ENCODE data around the gene OSTN.

OSTN gene, protein sequence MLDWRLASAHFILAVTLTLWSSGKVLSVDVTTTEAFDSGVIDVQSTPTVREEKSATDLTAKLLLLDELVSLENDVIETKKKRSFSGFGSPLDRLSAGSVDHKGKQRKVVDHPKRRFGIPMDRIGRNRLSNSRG

DNA sequence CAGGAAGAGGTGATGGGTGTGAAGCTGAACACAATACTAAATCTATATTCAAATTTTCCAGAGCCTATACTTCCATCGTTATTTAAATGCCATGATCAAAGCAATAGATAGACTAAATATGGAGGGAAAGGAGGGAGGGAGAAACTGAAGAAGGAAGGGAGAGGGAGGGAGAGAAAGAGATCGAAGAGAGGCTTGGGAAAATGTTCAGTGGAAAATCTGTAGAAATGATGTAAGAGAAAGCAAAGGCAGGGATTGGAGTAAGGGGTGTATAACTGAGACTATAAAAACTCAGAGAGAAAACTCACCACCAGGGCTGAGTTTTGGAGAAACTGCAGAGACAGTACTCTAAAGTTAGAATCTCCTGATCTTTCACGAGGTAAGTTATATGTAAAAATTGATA is at the start of gene OSTN:
Gene OSTN (plus strand): TSS at position 310 of the 400 bp plus-strand sequence. CDS start 13,292 bp downstream, outside the sequence.
- DNase-seq (ENCODE audit: low read depth) = no peak
- TF ChIP-seq, protein P1, sequence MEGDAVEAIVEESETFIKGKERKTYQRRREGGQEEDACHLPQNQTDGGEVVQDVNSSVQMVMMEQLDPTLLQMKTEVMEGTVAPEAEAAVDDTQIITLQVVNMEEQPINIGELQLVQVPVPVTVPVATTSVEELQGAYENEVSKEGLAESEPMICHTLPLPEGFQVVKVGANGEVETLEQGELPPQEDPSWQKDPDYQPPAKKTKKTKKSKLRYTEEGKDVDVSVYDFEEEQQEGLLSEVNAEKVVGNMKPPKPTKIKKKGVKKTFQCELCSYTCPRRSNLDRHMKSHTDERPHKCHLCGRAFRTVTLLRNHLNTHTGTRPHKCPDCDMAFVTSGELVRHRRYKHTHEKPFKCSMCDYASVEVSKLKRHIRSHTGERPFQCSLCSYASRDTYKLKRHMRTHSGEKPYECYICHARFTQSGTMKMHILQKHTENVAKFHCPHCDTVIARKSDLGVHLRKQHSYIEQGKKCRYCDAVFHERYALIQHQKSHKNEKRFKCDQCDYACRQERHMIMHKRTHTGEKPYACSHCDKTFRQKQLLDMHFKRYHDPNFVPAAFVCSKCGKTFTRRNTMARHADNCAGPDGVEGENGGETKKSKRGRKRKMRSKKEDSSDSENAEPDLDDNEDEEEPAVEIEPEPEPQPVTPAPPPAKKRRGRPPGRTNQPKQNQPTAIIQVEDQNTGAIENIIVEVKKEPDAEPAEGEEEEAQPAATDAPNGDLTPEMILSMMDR (IDR thresholded peaks at IDR 0.05; ENCODE audit: control insufficient read depth, insufficient read depth, low read depth, low read length, missing control alignments) = no peak
- H3K4me3 ChIP-seq (ENCODE audit: control insufficient read depth, low read depth, low read length) = no peak within 1 kb of the TSS

DNA sequence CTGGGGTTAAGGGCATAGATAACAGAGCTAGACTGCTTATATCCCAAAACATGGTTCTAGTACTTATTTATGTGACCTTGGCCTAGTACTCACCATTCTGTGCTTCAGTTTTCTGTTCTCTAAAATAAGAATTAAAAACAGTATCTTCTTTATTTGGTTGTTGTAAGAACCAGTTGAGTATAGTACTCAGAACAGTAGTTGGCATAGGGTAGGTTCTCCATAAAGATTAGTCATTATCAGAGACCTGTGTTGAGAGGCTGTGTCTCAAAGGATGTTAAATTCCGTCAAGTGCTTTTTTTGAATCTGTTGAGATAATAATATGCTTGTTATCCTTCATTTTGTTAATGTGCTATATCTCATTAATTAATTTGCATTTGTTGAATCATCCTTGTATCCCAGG is 47.4 kb upstream of the OSTN start:
- no peak overlapping the region for H3K4me3 ChIP-seq (ENCODE audit: control insufficient read depth, low read depth, low read length)
- DNase-seq (ENCODE audit: low read depth) = no peak
- TF ChIP-seq, protein P1 (IDR thresholded peaks at IDR 0.05; ENCODE audit: control insufficient read depth, insufficient read depth, low read depth, low read length, missing control alignments) = no peak

DNA sequence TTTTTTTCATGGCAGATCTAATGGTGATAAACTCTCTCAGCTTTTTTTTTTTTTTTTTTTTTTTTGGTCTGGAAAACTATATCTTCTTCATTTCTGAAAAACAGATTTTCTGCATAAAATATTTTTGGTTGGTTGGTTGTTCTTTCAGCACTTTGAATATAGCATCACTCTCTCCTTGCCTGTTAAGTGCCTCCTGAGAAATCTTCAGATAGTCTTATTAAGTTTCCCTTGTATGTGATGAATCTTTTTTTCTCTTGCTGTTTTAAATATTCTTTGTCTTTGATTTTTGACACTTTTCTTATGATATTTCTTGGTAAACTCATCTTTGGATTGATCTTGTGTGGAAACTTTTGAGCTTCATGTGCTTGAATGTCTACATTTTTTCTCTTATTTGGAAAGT is 44.2 kb upstream of the OSTN start:
- no peak overlapping the region for H3K4me3 ChIP-seq (ENCODE audit: control insufficient read depth, low read depth, low read length)
- DNase-seq (ENCODE audit: low read depth) = no peak
- TF ChIP-seq, protein P1 (IDR thresholded peaks at IDR 0.05; ENCODE audit: control insufficient read depth, insufficient read depth, low read depth, low read length, missing control alignments) = no peak

DNA sequence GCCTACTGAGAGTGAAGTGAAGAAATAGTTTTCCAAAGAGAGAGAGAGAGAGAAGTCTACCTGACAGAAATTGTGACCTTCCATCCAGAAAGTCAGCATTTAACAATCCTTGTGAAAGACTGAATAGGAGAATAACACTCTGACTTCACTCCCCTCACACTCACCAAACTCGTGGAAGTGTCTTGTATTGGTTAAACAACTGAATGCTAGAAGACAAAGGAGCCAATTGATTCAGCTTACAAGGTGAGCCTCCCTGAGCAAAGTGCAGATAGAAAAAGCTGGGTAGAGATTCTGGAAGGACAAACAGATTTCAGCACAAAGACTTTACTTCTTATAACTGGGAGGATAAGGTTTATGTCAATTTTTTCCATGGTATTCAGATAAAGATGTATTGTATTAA is 40.8 kb upstream of the OSTN start:
- no peak for DNase-seq (ENCODE audit: low read depth)
- TF ChIP-seq, protein P1 (IDR thresholded peaks at IDR 0.05; ENCODE audit: control insufficient read depth, insufficient read depth, low read depth, low read length, missing control alignments) = no peak
- no peak overlapping the region for H3K4me3 ChIP-seq (ENCODE audit: control insufficient read depth, low read depth, low read length)

DNA sequence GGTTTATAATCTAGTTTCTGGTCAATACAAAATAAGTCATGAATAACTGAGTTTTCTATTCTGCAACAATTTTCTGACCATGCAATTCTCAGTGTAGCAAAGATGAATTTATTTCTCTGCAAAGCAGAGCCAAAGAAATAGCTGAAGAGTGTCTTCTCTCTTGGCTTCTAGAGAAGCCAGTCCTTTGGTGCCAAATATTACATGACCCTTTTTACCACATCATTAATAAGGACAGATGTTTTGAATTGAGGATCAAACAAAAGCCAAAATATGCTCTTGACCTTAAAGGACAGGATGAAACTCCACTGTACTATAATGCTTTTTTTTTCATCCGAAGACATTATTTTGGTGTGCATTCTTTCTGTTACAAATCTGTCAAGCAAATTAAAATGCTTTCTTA is 40.2 kb upstream of the OSTN start:
- DNase-seq (ENCODE audit: low read depth) = no peak
- no peak overlapping the region for H3K4me3 ChIP-seq (ENCODE audit: control insufficient read depth, low read depth, low read length)
- TF ChIP-seq, protein P1 (IDR thresholded peaks at IDR 0.05; ENCODE audit: control insufficient read depth, insufficient read depth, low read depth, low read length, missing control alignments) = no peak

DNA sequence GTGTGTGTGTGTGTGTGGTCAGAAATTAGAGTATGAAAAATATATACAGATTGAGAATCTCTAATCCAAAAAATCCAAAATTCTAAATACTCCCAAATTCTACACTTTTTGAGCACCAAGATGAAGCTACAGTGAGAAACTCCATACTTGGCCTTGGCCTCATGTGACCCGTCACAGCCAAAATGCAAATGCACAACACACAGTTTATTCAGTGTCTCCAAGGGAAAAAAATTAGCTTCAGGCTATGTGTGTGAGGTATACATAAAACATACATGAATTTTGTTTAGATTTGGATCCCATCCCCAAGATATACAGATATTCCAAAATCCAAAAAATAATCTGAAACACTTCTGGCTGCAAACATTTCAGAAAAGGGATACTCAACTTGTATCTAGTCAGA is 33.2 kb upstream of the OSTN start:
- DNase-seq (ENCODE audit: low read depth) = no peak
- no peak overlapping the region for H3K4me3 ChIP-seq (ENCODE audit: control insufficient read depth, low read depth, low read length)
- TF ChIP-seq, protein P1 (IDR thresholded peaks at IDR 0.05; ENCODE audit: control insufficient read depth, insufficient read depth, low read depth, low read length, missing control alignments) = no peak

DNA sequence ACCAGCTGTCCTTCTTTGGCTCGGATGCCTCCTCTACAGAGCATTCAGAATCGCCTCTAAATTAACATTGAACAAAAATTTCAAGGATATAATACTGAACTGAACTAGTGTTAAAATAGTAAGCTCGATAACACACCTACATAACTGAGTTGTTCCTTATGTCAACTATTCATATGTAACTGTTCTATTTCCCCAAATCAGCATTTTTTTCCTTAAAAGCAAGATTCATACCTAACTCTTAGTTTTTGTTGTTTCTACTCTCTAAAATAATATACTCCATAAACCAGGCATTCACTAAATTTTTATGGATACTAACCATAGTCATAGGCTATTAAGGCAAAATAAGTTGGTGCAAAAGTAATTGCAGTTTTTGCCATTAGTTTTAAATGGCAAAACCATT is 32.7 kb upstream of the OSTN start:
- DNase-seq (ENCODE audit: low read depth) = no peak
- H3K4me3 ChIP-seq (ENCODE audit: control insufficient read depth, low read depth, low read length) = no peak overlapping the region
- TF ChIP-seq, protein P1 (IDR thresholded peaks at IDR 0.05; ENCODE audit: control insufficient read depth, insufficient read depth, low read depth, low read length, missing control alignments) = no peak
